Effector memory CD8-positive, alpha-beta T cell (primary cell): ENCODE data around the gene TTLL8.
A peak's percentile ranks its signal among the peaks of the same experiment; 100 is the strongest.

Experiments used
- ATAC-seq: fragments of 150-1000 bp; cut with Tn5 transposase; replicated peaks from 2 replicates; pipeline ENCODE4 v1.10.0; 2021; ENCODE audit warnings: mild to moderate bottlenecking, moderate library complexity
- DNase-seq, 3 experiments: peaks; one replicate each; pipeline ENCODE4 v3.0.0; 2021
- H3K27ac Mint-ChIP-seq, 2 donors: one replicate each; pipeline ENCODE4 v1.8.0; 2022; ENCODE audit warnings: mild to moderate bottlenecking in 2 of 2, mixed read lengths in 2 of 2, moderate library complexity in 2 of 2
- H3K27me3 Mint-ChIP-seq, 2 donors: one replicate each; pipeline ENCODE4 v1.8.0; 2022; ENCODE audit warnings: mixed read lengths in 2 of 2
- H3K36me3 Mint-ChIP-seq: one replicate; pipeline ENCODE4 v1.8.0; 2022; ENCODE audit warnings: mild to moderate bottlenecking, moderate library complexity, mixed read lengths; ENCODE audit not compliant: insufficient read depth
- H3K4me1 Mint-ChIP-seq, 2 donors: one replicate each; pipeline ENCODE4 v1.8.0; 2022; ENCODE audit warnings: low read depth in 2 of 2, mixed read lengths in 2 of 2
- H3K4me3 Mint-ChIP-seq, 2 donors: one replicate each; pipeline ENCODE4 v1.8.0; 2022; ENCODE audit warnings: mild to moderate bottlenecking in 2 of 2, mixed read lengths in 2 of 2, moderate library complexity in 2 of 2
- H3K9me3 Mint-ChIP-seq, 2 donors: one replicate each; pipeline ENCODE4 v1.8.0; 2022; ENCODE audit warnings: mixed read lengths in 2 of 2

The TTLL8 gene

DNA sequence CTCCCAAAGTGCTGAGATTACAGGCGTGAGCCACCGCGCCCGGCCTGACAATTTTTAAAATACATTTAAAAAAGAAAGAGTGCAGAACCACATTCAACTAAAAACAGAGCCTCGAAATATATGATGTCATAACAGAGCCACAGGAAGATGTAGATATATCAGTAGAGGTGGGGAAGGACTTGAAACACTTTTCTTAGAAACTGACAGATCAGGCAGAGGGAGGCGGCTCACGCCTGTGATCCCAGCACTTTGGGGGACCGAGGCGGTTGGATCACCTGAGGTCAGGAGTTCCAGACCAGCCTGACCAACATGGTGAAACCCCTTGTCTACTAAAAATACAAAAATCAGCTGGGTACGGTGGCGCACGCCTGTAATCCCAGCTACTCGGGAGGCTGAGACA, 20.1 kb upstream of the TTLL8 start:
- H3K4me1 Mint-ChIP-seq: no peaks in the 10 kb centered on the region
- ATAC-seq: no peak
- no peak for DNase-seq
- H3K4me3 Mint-ChIP-seq: no peak overlapping the region
- no peaks in the 10 kb centered on the region for H3K36me3 Mint-ChIP-seq
- H3K27ac Mint-ChIP-seq: no peak overlapping the region
- peaks cover 0 to 14% of the 10 kb centered on the region in 2 donors for H3K27me3 Mint-ChIP-seq
- H3K9me3 Mint-ChIP-seq: no peaks in the 10 kb centered on the region

DNA sequence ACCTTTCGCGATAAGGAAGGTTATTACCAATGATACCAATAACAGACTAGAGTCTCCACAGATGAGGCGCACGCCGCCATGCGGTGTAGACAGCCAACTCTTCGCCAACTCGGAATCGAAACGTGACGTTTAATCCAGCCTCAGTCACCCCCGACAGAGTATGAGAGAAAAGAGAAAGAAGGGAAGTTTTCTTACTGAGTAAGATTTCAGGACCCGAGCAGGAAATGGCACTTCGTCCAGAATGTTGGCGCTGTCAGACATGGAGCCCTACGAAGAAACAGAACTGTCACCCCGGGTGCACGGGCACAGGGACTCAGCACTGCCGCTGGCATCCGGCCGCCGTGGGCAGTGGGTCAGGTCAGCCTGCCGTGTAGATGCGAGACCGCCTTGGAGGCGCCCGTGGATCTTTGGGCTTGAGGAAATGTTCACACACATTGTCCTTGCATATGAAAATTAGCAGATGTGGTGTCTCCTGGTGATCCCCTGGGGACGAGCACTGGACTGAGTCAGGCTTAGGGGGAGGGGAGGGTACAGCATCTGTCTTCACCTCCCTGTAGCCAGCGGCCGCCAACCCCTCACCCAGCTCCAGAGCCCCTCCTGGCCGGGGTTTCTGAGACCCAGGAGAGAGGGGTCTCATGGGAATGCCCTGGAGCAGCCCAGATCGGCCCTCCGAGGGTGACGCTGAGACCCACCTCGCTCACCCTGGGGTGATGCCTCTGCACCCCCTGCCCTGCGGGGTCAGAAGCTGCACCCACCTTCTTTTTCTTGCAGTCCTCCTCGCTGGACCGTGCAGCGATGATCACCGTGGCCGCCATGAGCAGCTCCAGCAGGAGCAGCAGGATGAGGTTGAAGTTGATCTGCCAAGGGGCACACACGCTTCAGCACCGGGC, 18.8 kb upstream of the TTLL8 start:
- Mint-ChIP-seq H3K9me3 (no peaks in the 10 kb centered on the region), H3K27ac (peak overlapping the region in 1 of 2 donors; percentile 35), H3K27me3 (peaks cover 0 to 13% of the 10 kb centered on the region in 2 donors), H3K4me3 (no peak overlapping the region), H3K36me3 (no peaks in the 10 kb centered on the region), H3K4me1 (no peaks in the 10 kb centered on the region)
- DNase-seq (no peak), ATAC-seq (no peak)

- no peaks in the 10 kb centered on the region for H3K4me1 Mint-ChIP-seq
- no peak overlapping the region for H3K27ac Mint-ChIP-seq
- no peak for DNase-seq
- H3K36me3 Mint-ChIP-seq: no peaks in the 10 kb centered on the region
- H3K9me3 Mint-ChIP-seq: no peaks in the 10 kb centered on the region
- H3K27me3 Mint-ChIP-seq: peaks cover 0 to 7% of the 10 kb centered on the region in 2 donors
- no peak for ATAC-seq
- H3K4me3 Mint-ChIP-seq: no peak overlapping the region
Observed at GRCh38 chr22:50074551-50075530, 16.7 kb upstream of the TTLL8 start.

DNA sequence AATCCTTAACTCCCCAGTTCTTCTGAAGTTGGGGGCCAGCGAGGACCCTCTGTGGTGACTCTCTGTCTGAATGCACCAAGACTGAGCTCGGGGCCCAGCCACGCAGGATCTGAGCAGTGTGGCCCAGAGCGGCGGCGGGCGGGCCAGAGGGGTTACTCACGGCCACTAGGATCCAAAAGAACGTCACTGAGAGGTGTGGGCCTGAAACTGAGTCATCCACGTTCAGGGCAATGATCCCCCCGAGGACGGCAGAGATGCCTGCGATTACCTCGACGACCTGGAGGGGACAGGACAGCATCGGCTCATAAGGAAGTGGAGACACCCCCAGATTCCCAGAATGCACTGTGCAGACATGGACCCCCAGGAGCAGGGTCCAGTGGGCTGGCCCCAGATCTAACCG, 16.0 kb upstream of the TTLL8 start:
- Mint-ChIP-seq H3K9me3 (no peaks in the 10 kb centered on the region), H3K27me3 (peaks cover 0 to 7% of the 10 kb centered on the region in 2 donors), H3K36me3 (no peaks in the 10 kb centered on the region), H3K27ac (no peak overlapping the region), H3K4me3 (no peak overlapping the region), H3K4me1 (no peaks in the 10 kb centered on the region)
- ATAC-seq (no peak), DNase-seq (no peak)

GRCh38 chr22:50072714-50073538, 14.8 kb upstream of the TTLL8 start:
- DNase-seq (no peak), ATAC-seq (no peak)
- Mint-ChIP-seq H3K27ac (no peak overlapping the region), H3K36me3 (no peaks in the 10 kb centered on the region), H3K9me3 (no peaks in the 10 kb centered on the region), H3K4me3 (no peak overlapping the region), H3K4me1 (no peaks in the 10 kb centered on the region), H3K27me3 (peaks cover 0 to 8% of the 10 kb centered on the region in 2 donors)

DNA sequence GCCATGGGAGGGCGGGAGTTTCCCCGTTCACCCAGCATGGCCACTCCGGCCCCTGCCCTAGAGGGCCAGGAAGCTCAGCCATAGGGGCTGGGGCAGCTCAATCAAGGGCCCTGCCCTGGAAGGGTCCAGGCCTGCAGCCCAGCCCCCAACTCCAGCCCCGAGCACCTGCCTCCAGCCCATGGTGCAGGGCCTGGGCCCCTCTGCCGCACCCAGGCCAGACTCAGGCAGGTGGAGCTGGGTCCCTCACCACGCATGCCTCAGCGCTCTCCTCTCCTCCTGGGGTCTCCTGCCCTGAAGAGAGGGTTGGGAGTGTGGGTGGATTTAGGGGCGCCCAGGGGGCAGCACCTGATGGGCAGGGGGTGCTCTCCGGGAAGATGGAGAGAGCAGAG, 14.1 kb upstream of the TTLL8 start:
- H3K9me3 Mint-ChIP-seq: no peaks in the 10 kb centered on the region
- H3K36me3 Mint-ChIP-seq: no peaks in the 10 kb centered on the region
- H3K27ac Mint-ChIP-seq: no peak overlapping the region
- DNase-seq (no peak), ATAC-seq (no peak)
- no peaks in the 10 kb centered on the region for H3K4me1 Mint-ChIP-seq
- H3K4me3 Mint-ChIP-seq: no peak overlapping the region
- peaks cover 0 to 14% of the 10 kb centered on the region in 2 donors for H3K27me3 Mint-ChIP-seq

- H3K4me1 Mint-ChIP-seq: no peaks in the 10 kb centered on the region
- no peaks in the 10 kb centered on the region for H3K36me3 Mint-ChIP-seq
- no peak overlapping the region for H3K4me3 Mint-ChIP-seq
- no peaks in the 10 kb centered on the region for H3K9me3 Mint-ChIP-seq
- no peak for ATAC-seq
- H3K27me3 Mint-ChIP-seq: peaks cover 0 to 14% of the 10 kb centered on the region in 2 donors
- DNase-seq: no peak
- H3K27ac Mint-ChIP-seq: no peak overlapping the region
Observed at GRCh38 chr22:50071432-50072166, 13.5 kb upstream of the TTLL8 start.

DNA sequence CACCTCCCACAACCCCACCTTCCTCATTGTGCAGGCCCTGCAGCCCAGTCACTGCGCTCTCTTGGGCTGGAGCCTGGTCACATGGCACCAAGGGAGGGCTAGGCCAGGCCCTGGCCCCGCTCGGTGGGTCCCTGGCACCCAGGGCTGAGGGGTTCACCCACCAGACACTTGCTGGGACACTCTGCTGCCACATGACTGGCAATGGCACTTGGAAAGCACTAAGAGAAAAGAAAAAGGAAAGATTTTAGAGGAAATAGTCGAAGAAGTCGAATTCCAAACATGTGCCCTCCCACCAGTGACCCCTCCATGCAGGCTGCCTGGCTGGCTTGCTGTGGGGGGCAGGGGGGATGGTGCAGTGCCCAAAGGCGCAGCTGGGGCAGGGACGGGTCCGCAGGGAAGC, 12.3 kb upstream of the TTLL8 start:
- Mint-ChIP-seq H3K9me3 (no peaks in the 10 kb centered on the region), H3K36me3 (no peaks in the 10 kb centered on the region), H3K27me3 (peaks cover 0 to 14% of the 10 kb centered on the region in 2 donors), H3K4me3 (no peak overlapping the region), H3K4me1 (no peaks in the 10 kb centered on the region), H3K27ac (no peak overlapping the region)
- ATAC-seq (no peak), DNase-seq (no peak)

DNA sequence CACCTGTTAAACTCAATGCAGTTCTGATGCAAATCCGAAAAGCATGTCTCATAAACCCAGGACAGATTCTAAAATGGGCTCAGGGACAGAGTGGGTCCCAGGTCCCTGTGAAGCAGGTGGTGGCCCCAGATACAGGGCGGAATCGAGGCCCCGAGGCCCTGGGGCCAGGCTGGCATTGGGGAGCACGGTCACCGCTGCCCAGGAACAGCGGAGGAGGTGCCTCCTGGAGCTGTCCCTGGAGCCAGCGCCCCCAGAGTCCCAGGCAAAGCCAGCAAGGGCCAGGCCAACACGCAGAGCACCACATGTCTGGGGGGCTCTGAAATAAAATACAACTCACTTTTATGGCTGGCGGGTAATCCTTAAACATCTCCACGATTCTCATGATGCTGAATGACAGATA, 10.0 kb upstream of the TTLL8 start:
- no peaks in the 10 kb centered on the region for H3K4me1 Mint-ChIP-seq
- no peak overlapping the region for H3K27ac Mint-ChIP-seq
- no peak for DNase-seq
- H3K4me3 Mint-ChIP-seq: no peak overlapping the region
- ATAC-seq: no peak
- H3K27me3 Mint-ChIP-seq: peaks cover 0 to 14% of the 10 kb centered on the region in 2 donors
- H3K9me3 Mint-ChIP-seq: no peaks in the 10 kb centered on the region
- no peaks in the 10 kb centered on the region for H3K36me3 Mint-ChIP-seq

DNA sequence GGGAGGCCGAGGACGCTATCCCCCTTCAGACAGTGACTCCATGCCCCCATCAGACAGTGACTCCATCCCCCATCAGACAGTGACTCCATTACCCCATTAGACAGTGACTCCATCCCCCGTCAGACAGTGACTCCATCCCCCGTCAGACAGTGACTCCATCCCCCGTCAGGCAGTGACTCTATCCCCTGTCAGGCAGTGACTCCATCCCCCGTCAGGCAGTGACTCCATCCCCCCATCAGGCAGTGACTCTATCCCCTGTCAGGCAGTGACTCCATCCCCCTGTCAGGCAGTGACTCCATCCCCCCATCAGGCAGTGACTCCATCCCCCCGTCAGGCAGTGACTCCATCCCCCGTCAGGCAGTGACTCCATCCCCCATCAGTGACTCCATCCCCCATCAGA, 9.1 kb upstream of the TTLL8 start:
- no peak overlapping the region for H3K27ac Mint-ChIP-seq
- DNase-seq: no peak
- H3K27me3 Mint-ChIP-seq: peaks cover 0 to 14% of the 10 kb centered on the region in 2 donors
- no peaks in the 10 kb centered on the region for H3K9me3 Mint-ChIP-seq
- no peaks in the 10 kb centered on the region for H3K4me1 Mint-ChIP-seq
- no peak for ATAC-seq
- H3K4me3 Mint-ChIP-seq: no peak overlapping the region
- no peaks in the 10 kb centered on the region for H3K36me3 Mint-ChIP-seq

GRCh38 chr22:50064453-50064852, 6.4 kb upstream of the TTLL8 start:
- no peak for ATAC-seq
- H3K27me3 Mint-ChIP-seq: peaks cover 5 to 26% of the 10 kb centered on the region in 2 donors
- DNase-seq: no peak
- H3K27ac Mint-ChIP-seq: no peak overlapping the region
- H3K4me1 Mint-ChIP-seq: no peaks in the 10 kb centered on the region
- no peak overlapping the region for H3K4me3 Mint-ChIP-seq
- H3K9me3 Mint-ChIP-seq: no peaks in the 10 kb centered on the region
- H3K36me3 Mint-ChIP-seq: no peaks in the 10 kb centered on the region

DNA sequence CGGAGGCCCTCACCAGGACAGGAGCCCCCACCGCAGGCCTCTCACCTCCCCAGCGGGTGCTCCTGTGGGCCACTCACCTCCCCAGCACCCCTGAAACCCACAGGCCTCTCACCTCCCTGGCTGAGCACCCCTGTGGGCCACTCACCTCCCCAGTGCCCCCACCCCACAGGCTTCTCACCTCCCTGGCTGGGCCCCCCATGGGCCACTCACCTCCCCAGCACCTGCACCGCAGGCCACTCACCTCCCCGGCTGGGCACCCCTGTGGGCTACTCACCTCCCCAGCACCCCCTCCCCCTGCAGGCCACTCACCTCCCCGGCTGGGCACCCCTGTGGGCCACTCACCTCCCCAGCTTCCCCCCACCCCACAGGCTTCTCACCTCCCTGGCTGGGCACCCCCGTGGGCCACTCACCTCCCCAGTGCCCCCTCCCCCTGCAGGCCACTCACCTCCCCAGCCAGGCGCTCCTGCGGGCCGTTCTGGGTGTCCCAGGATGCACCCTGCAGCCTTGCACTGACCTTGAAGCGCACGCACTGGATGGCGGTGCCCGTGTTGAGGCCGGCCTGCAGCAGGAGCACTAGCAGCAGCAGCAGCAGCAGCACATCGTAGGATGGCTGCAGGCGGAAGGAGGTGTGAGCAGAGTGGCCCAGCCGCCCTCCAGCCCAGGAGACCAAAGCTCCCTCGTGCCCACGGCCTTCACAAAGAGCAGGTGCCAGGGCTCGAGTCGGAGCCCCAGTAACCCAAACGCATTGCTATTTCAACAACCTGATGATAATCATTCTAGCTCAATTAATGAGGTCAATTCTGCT, 5.7 kb upstream of the TTLL8 start:
- H3K4me3 Mint-ChIP-seq: no peak overlapping the region
- H3K27ac Mint-ChIP-seq: no peak overlapping the region
- H3K9me3 Mint-ChIP-seq: no peaks in the 10 kb centered on the region
- DNase-seq (no peak), ATAC-seq (no peak)
- H3K36me3 Mint-ChIP-seq: no peaks in the 10 kb centered on the region
- H3K27me3 Mint-ChIP-seq: peaks cover 11 to 31% of the 10 kb centered on the region in 2 donors
- H3K4me1 Mint-ChIP-seq: no peaks in the 10 kb centered on the region
